OCI-LY1 (cell line): Measurements from ENCODE around the gene MED12.
"Not testable (repeated sequence)": the region's sequence is repeated elsewhere in the genome, so short reads cannot be mapped to it uniquely, and the experiment has no call there.

Experiments used
- H2AFZ ChIP-seq: fragments of 200-600 bp; sonication (generic), shearing (Covaris generic); 2 replicates; pipeline ENCODE4 v1.6.0; 2014; ENCODE audit warnings: antibody characterized with exemption, mild to moderate bottlenecking, low read length
- H3F3A ChIP-seq: fragments of 200-600 bp; sonication (generic), shearing (Covaris generic); 2 replicates; pipeline ENCODE4 v1.6.0; 2014; ENCODE audit warnings: mild to moderate bottlenecking, antibody characterized with exemption, low read length, moderate library complexity; ENCODE audit not compliant: insufficient read depth
- H3K27ac ChIP-seq: fragments of 200-600 bp; sonication (generic); 2 replicates; pipeline ENCODE4 v1.5.1; 2014; ENCODE audit warnings: low read length, mixed run types, mild to moderate bottlenecking, low read depth; ENCODE audit not compliant: poor library complexity, severe bottlenecking
- H3K27me3 ChIP-seq: fragments of 200-600 bp; sonication (generic); 2 replicates; pipeline ENCODE4 v1.6.0; 2014; ENCODE audit warnings: antibody characterized with exemption, mild to moderate bottlenecking, low read length, moderate library complexity; ENCODE audit not compliant: insufficient read depth
- H3K36me3 ChIP-seq: fragments of 200-600 bp; sonication (generic); 2 replicates; pipeline ENCODE4 v1.6.1; 2014; ENCODE audit warnings: mild to moderate bottlenecking, antibody characterized with exemption, low read length, moderate library complexity, mixed read lengths; ENCODE audit not compliant: insufficient read depth
- H3K4me1 ChIP-seq: fragments of 200-600 bp; sonication (generic); 2 replicates; pipeline ENCODE4 v1.5.1; 2014; ENCODE audit warnings: mild to moderate bottlenecking, low read length, moderate library complexity; ENCODE audit not compliant: insufficient read depth, severe bottlenecking
- H3K4me2 ChIP-seq: fragments of 200-600 bp; sonication (generic), shearing (Covaris generic); 2 replicates; pipeline ENCODE4 v1.6.1; 2014; ENCODE audit warnings: low read length
- H3K4me3 ChIP-seq: fragments of 200-600 bp; sonication (generic); 2 replicates; pipeline ENCODE4 v1.5.1; 2014; ENCODE audit warnings: low read length, low read depth, mild to moderate bottlenecking, mixed read lengths; ENCODE audit not compliant: poor library complexity, severe bottlenecking
- H3K79me2 ChIP-seq: fragments of 200-600 bp; shearing (Covaris generic); 2 replicates; pipeline ENCODE4 v1.6.1; 2016; ENCODE audit warnings: mixed run types, low read length, mixed read lengths; ENCODE audit not compliant: insufficient read depth
- H3K9ac ChIP-seq: fragments of 200-600 bp; sonication (generic), shearing (Covaris generic); 2 replicates; pipeline ENCODE4 v1.6.1; 2014; ENCODE audit warnings: mild to moderate bottlenecking, low read length, mixed read lengths
- H3K9me2 ChIP-seq: fragments of 200-600 bp; sonication (generic), shearing (Covaris generic); 2 replicates; pipeline ENCODE4 v1.6.1; 2014; ENCODE audit warnings: low read depth, mild to moderate bottlenecking, low read length, mixed read lengths
- H3K9me3 ChIP-seq: fragments of 200-600 bp; shearing (Covaris generic); 2 replicates; pipeline ENCODE4 v1.6.1; 2014; ENCODE audit warnings: low read length, mixed read lengths
- H4K20me1 ChIP-seq: fragments of 200-600 bp; sonication (generic), shearing (Covaris generic); 2 replicates; pipeline ENCODE4 v1.6.0; 2016; ENCODE audit warnings: mild to moderate bottlenecking, low read length; ENCODE audit not compliant: insufficient read depth
- EZH2 ChIP-seq: fragments of 200-600 bp; sonication (generic), shearing (Covaris generic); IDR thresholded peaks from 2 replicates; pipeline ENCODE4 v1.8.0; 2017; ENCODE audit warnings: borderline replicate concordance, mixed run types, mild to moderate bottlenecking, antibody characterized with exemption, low read length, moderate library complexity, mixed read lengths
- TF ChIP-seq, protein P1 (sequence below): fragments of 200-600 bp; sonication (generic), shearing (Covaris generic); IDR thresholded peaks from 2 replicates; pipeline ENCODE4 v1.5.1; 2017; ENCODE audit warnings: mild to moderate bottlenecking, antibody characterized with exemption, low read length, moderate library complexity, mixed read lengths

Gene MED12

GRCh38 chrX:71178908-71179307 is 60.5 kb downstream of the MED12 start:
- no peaks in the 10 kb centered on the region for H3K36me3 ChIP-seq
- H3K9me3 ChIP-seq, result no peaks in the 10 kb centered on the region
- H3K79me2 ChIP-seq, result no peaks in the 10 kb centered on the region
- H3K27ac ChIP-seq, result no peak overlapping the region
- no peak overlapping the region for H3K4me3 ChIP-seq
- H3K9ac ChIP-seq, result no peak overlapping the region
- peaks cover 4% of the 10 kb centered on the region; the same call in 1 of the 2 replicates for H3F3A ChIP-seq
- H3K4me2 ChIP-seq, result no peak overlapping the region
- H2AFZ ChIP-seq, result no peak overlapping the region
- H3K4me1 ChIP-seq, result peaks cover 23% of the 10 kb centered on the region
- TF ChIP-seq, protein P1, sequence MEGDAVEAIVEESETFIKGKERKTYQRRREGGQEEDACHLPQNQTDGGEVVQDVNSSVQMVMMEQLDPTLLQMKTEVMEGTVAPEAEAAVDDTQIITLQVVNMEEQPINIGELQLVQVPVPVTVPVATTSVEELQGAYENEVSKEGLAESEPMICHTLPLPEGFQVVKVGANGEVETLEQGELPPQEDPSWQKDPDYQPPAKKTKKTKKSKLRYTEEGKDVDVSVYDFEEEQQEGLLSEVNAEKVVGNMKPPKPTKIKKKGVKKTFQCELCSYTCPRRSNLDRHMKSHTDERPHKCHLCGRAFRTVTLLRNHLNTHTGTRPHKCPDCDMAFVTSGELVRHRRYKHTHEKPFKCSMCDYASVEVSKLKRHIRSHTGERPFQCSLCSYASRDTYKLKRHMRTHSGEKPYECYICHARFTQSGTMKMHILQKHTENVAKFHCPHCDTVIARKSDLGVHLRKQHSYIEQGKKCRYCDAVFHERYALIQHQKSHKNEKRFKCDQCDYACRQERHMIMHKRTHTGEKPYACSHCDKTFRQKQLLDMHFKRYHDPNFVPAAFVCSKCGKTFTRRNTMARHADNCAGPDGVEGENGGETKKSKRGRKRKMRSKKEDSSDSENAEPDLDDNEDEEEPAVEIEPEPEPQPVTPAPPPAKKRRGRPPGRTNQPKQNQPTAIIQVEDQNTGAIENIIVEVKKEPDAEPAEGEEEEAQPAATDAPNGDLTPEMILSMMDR, result peak; percentile 55
- no peak for TF ChIP-seq EZH2
- H3K27me3 ChIP-seq, result no peaks in the 10 kb centered on the region
- no peaks in the 10 kb centered on the region for H3K9me2 ChIP-seq
- no peaks in the 10 kb centered on the region for H4K20me1 ChIP-seq

DNA sequence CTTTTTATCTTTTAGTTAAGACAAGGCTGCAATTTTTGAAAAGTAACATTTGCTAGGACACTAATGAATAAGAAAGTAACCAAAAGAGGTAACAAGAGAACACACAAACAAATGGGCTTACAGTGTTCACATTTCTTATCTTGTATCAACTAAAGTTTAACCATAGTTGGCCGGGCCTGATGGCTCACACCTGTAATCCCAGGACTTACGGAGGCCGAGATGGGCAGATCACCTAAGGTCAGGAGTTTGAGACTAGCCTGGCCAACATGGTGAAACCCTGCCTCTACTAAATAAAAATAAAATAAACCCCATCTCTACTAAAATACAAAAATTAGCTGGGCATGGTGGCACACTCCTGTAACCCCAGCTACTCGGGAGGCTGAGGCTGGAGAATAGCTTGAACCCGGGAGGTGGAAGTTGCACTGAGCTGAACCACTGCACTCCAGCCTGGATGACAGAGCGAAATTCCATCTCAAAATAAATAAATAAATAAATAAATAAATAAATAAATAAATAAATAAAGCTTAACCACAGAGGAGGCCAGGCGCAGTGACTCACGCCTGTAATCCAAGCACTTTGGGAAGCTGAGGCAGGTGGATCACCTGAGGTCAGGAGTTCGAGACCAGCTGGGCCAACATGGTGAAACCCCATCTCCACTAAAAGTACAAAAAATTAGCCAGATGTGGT is 62.3 kb downstream of the MED12 start:
- H2AFZ ChIP-seq, H3K36me3 ChIP-seq, H3K27me3 ChIP-seq, H4K20me1 ChIP-seq, H3K9me3 ChIP-seq, H3F3A ChIP-seq, H3K79me2 ChIP-seq, H3K9me2 ChIP-seq: not testable (repeated sequence)
- Histone ChIP-seq H3K9ac (peak overlapping the region; percentile 92; the same call in 1 of the 2 replicates), H3K4me1 (peaks cover 23% of the 10 kb centered on the region), H3K4me3 (peak overlapping the region; percentile 58), H3K4me2 (peak overlapping the region; percentile 89), H3K27ac (peak overlapping the region; percentile 93)

DNA sequence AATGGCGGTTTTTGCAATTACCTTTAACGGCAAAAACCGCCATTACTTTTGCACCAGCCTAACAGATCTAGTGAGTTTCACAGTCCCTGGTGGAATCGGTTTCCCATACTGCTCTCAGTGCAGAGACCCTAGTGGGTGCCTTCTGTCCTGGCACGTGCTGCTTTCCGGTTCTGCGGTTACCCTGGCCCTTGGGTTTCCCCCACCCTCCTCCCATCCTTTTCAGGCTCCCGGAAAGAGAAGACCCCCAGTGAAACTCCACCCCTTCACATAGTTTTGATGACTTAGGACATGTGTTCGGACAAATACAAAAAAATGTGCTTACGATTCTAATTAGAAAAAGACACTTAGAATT is 63.1 kb downstream of the MED12 start:
- Histone ChIP-seq H3K36me3 (no peaks in the 10 kb centered on the region), H3K27ac (peak overlapping the region; percentile 93), H3K4me1 (peaks cover 23% of the 10 kb centered on the region), H3K9me2 (no peaks in the 10 kb centered on the region), H3K27me3 (no peaks in the 10 kb centered on the region), H3K79me2 (no peaks in the 10 kb centered on the region), H3K9ac (peak overlapping the region; percentile 92), H3K4me2 (peak overlapping the region; percentile 89), H3K9me3 (no peaks in the 10 kb centered on the region), H3K4me3 (peak overlapping the region; percentile 58), H3F3A (peaks cover 4% of the 10 kb centered on the region; the same call in 1 of the 2 replicates), H4K20me1 (no peaks in the 10 kb centered on the region), H2AFZ (no peak overlapping the region)
- TF ChIP-seq, protein P1, result no peak
- TF ChIP-seq EZH2, result no peak
